OCI-LY7 (cell line): ENCODE measurements around the gene RALBP1.

Experiments used
- CTCF ChIP-seq: fragments of 200-600 bp; sonication (generic); conservative IDR thresholded peaks from 2 replicates; pipeline ENCODE4 v1.5.1; 2014; ENCODE audit warnings: mild to moderate bottlenecking, antibody characterized with exemption, low read length, moderate library complexity, mixed read lengths
- EZH2phosphoT487 ChIP-seq: fragments of 200-600 bp; sonication (generic); IDR thresholded peaks from 2 replicates; pipeline ENCODE4 v1.6.1; 2018; ENCODE audit warnings: low read depth, borderline replicate concordance, mild to moderate bottlenecking, mixed run types, antibody characterized with exemption, low read length, moderate library complexity, mixed read lengths

- TF ChIP-seq CTCF (no peak), EZH2phosphoT487 (no peak)
Measured at GRCh38 chr18:9453283-9453682, 22.0 kb upstream of the RALBP1 start.
